T-cell (primary cell): ENCODE results near the gene DDT. TPM values are rescaled to one million over a fixed set of nuclear protein-coding genes. Genes with fewer than 3 reads are reported as not detected.
A peak's percentile ranks its signal among the peaks of the same experiment; 100 is the strongest.
"Not testable (repeated sequence)": the region's sequence is repeated elsewhere in the genome, so short reads cannot be mapped to it uniquely, and the experiment has no call there.

ENCODE experiments used
- ATAC-seq, 4 experiments: fragments of 200-7000 bp in 3 of 4; fragments of 150-1000 bp in 1 of 4; cut with Tn5 transposase; replicated peaks in 1 of 4; 1 replicate in 3 of 4; 2 replicates in 1 of 4; pipeline ENCODE4 v1.10.0; 2021; ENCODE audit warnings: moderate library complexity in 3 of 4, mild to moderate bottlenecking in 2 of 4, moderate number of reproducible peaks in 1 of 4
- CTCF ChIA-PET, 2 donors: fragments of 300-600 bp; sonication (Branson Sonifier 250); formaldehyde crosslinking; loops; one replicate each; lab custom pipeline; 2022; ENCODE audit warnings: antibody characterized with exemption in 2 of 2; lab: Charles Lee
- POLR2A ChIA-PET, 2 donors: fragments of 300-600 bp; sonication (Branson Sonifier 250); formaldehyde crosslinking; loops; one replicate each; lab custom pipeline; 2022; ENCODE audit warnings: antibody characterized with exemption in 2 of 2; lab: Charles Lee
- DNase-seq, 35 experiments: peaks; one replicate each; pipeline versions ENCODE4 v3.0.0 to v3.0.0-alpha.2; 2013 to 2023
- H3K27ac ChIP-seq: one replicate; pipeline ENCODE4 v1.5.1; 2013; ENCODE audit warnings: low read length
- H3K27me3 ChIP-seq, 2 experiments: replicated peaks in 1 of 2; 1 replicate in 1 of 2; 2 replicates in 1 of 2; pipeline versions ENCODE4 v1.6.1 to v1.7.0; 2013; ENCODE audit warnings: low read length in 1 of 2, mixed read lengths in 1 of 2; ENCODE audit not compliant: control insufficient read depth in 2 of 2, insufficient read depth in 2 of 2; ENCODE audit errors: extremely low read depth in 1 of 2
- H3K36me3 ChIP-seq, 2 donors: 1 replicate in 1 of 2; 2 replicates in 1 of 2; pipeline versions ENCODE4 v1.6.1 to v1.7.0; 2013; ENCODE audit warnings: low read length in 1 of 2; ENCODE audit not compliant: control insufficient read depth in 2 of 2, insufficient read depth in 1 of 2; ENCODE audit errors: extremely low read depth in 1 of 2
- H3K4me1 ChIP-seq, 2 experiments: 1 replicate in 1 of 2; 2 replicates in 1 of 2; pipeline versions ENCODE4 v1.6.1 to v1.7.0; 2013; ENCODE audit warnings: low read length in 2 of 2, mixed read lengths in 1 of 2; ENCODE audit not compliant: insufficient read depth in 2 of 2, control insufficient read depth in 1 of 2; ENCODE audit errors: extremely low read depth in 1 of 2
- H3K4me3 ChIP-seq, 2 donors: 1 replicate in 1 of 2; 2 replicates in 1 of 2; pipeline versions ENCODE4 v1.5.1 to v1.7.0; 2013; ENCODE audit warnings: mild to moderate bottlenecking in 2 of 2, low read length in 1 of 2, moderate library complexity in 1 of 2; ENCODE audit not compliant: control insufficient read depth in 1 of 2; ENCODE audit errors: extremely low read depth in 1 of 2
- H3K9me3 ChIP-seq: 2 replicates; pipeline ENCODE4 v1.7.0; 2013
- H3K27ac Mint-ChIP-seq, 2 donors: one replicate each; pipeline ENCODE4 v1.8.0; 2020 to 2021; ENCODE audit warnings: mild to moderate bottlenecking in 2 of 2, mixed read lengths in 2 of 2
- H3K27me3 Mint-ChIP-seq, 2 donors: one replicate each; pipeline ENCODE4 v1.8.0; 2021 to 2022; ENCODE audit warnings: mixed read lengths in 2 of 2
- H3K36me3 Mint-ChIP-seq: one replicate; pipeline ENCODE4 v1.8.0; 2021; ENCODE audit warnings: mixed read lengths
- H3K4me1 Mint-ChIP-seq, 3 donors: one replicate each; pipeline ENCODE4 v1.8.0; 2020 to 2022; ENCODE audit warnings: mixed read lengths in 3 of 3, mild to moderate bottlenecking in 1 of 3
- H3K4me3 Mint-ChIP-seq, 3 donors: one replicate each; pipeline ENCODE4 v1.8.0; 2020 to 2022; ENCODE audit warnings: mild to moderate bottlenecking in 3 of 3, mixed read lengths in 3 of 3, moderate library complexity in 3 of 3
- H3K9me3 Mint-ChIP-seq, 3 donors: one replicate each; pipeline ENCODE4 v1.8.0; 2020 to 2022; ENCODE audit warnings: mixed read lengths in 3 of 3
- WGBS: methylation state at CpG from one replicate; pipeline ENCODE4 v1.1.5; 2013; ENCODE audit warnings: missing lambda C conversion rate; ENCODE audit not compliant: insufficient coverage; 5-methylcytosine and 5-hydroxymethylcytosine counted together
- total RNA-seq, 35 experiments: library from RNA in 6 of 35; stranded (reverse) in 6 of 35; fragments of 120-200 nt in 1 of 35; gene quantifications; one replicate each; pipeline versions ENCODE4 v1.2.1 to v1.2.4 and lab custom pipeline; 2013 to 2026

Gene DDT
- total RNA-seq, 5 donors from 2014 or later (not counting 1 experiment from before 2014, with no cell fraction given), result 72.5 to 122 (median 94.3) TPM

- POLR2A ChIA-PET, H3K27ac ChIP-seq, H3K4me3 Mint-ChIP-seq, H3K9me3 Mint-ChIP-seq, H3K9me3 ChIP-seq, H3K27me3 Mint-ChIP-seq, H3K4me1 ChIP-seq, ATAC-seq, H3K27me3 ChIP-seq, H3K4me1 Mint-ChIP-seq, H3K36me3 Mint-ChIP-seq, H3K4me3 ChIP-seq, DNase-seq, H3K27ac Mint-ChIP-seq, H3K36me3 ChIP-seq, CTCF ChIA-PET: not testable (repeated sequence)
- 89% methylated on average over 8 of the region's 8 CpGs for WGBS
Measured at GRCh38 chr22:23986089-23986488, 11.8 kb upstream of the DDT start.

- POLR2A ChIA-PET, result no interaction called here
- 56% methylated on average over 2 of the region's 6 CpGs for WGBS
- H3K27me3 ChIP-seq, result peaks cover 0 to 9% of the 10 kb centered on the region in 2 experiments
Measured at GRCh38 chr22:23984430-23984829, 10.2 kb upstream of the DDT start.

GRCh38 chr22:23980567-23980966 lies 6.3 kb upstream of the DDT start:
- POLR2A ChIA-PET, ATAC-seq: not testable (repeated sequence)
- WGBS, result no CpG with 5 or more reads among the region's 7 CpGs

More at GRCh38 chr22:23984430-23984829, 10.2 kb upstream of the DDT start:
- no peaks in the 10 kb centered on the region for H3K36me3 ChIP-seq
- H3K4me1 Mint-ChIP-seq, result peaks cover 0 to 4% (median 2%) of the 10 kb centered on the region in 3 donors
- H3K27me3 Mint-ChIP-seq, result peaks cover 0 to 2% of the 10 kb centered on the region in 2 donors
- ATAC-seq (peak; percentile 64 to 97 (median 73)), DNase-seq (peak in 16 of 35 experiments; percentile 7 to 67 (median 32))
- no peaks in the 10 kb centered on the region for H3K4me1 ChIP-seq
- no peak overlapping the region for H3K27ac ChIP-seq
- no peak overlapping the region for H3K4me3 ChIP-seq
- H3K9me3 ChIP-seq, result no peaks in the 10 kb centered on the region
- H3K9me3 Mint-ChIP-seq, result no peaks in the 10 kb centered on the region
- H3K36me3 Mint-ChIP-seq, result no peaks in the 10 kb centered on the region
- no peak overlapping the region for H3K4me3 Mint-ChIP-seq
- CTCF ChIA-PET, result no interaction called here
- peak overlapping the region in 1 of 2 donors; percentile 66 for H3K27ac Mint-ChIP-seq

GRCh38 chr22:23979557-23980240 lies 5.5 kb upstream of the DDT start, which contains the start of gene GSTT2:
TSS of gene GSTT2 (plus strand) at chr22:23980134.
- DNase-seq, H3K9me3 Mint-ChIP-seq, H3K9me3 ChIP-seq, ATAC-seq, H3K4me1 ChIP-seq, H3K27me3 Mint-ChIP-seq, H3K36me3 Mint-ChIP-seq, H3K4me3 Mint-ChIP-seq, POLR2A ChIA-PET, CTCF ChIA-PET, H3K4me3 ChIP-seq, H3K27me3 ChIP-seq, H3K36me3 ChIP-seq, H3K27ac ChIP-seq, H3K27ac Mint-ChIP-seq, H3K4me1 Mint-ChIP-seq: not testable (repeated sequence)
- WGBS, result no CpG with 5 or more reads among the region's 41 CpGs

More at GRCh38 chr22:23980567-23980966, 6.3 kb upstream of the DDT start:
- H3K9me3 Mint-ChIP-seq, H3K4me1 Mint-ChIP-seq, H3K4me3 Mint-ChIP-seq, H3K4me1 ChIP-seq, H3K36me3 Mint-ChIP-seq, H3K9me3 ChIP-seq, H3K27ac ChIP-seq, H3K27me3 Mint-ChIP-seq, H3K36me3 ChIP-seq, H3K27me3 ChIP-seq, H3K4me3 ChIP-seq, H3K27ac Mint-ChIP-seq, CTCF ChIA-PET, DNase-seq: not testable (repeated sequence)

GRCh38 chr22:23977304-23977703 lies 3.1 kb upstream of the DDT start:
- H3K27ac Mint-ChIP-seq, H3K27me3 ChIP-seq, H3K27me3 Mint-ChIP-seq, H3K36me3 ChIP-seq, H3K9me3 Mint-ChIP-seq, H3K4me1 ChIP-seq, H3K9me3 ChIP-seq, H3K4me1 Mint-ChIP-seq, DNase-seq, H3K4me3 ChIP-seq, H3K36me3 Mint-ChIP-seq, POLR2A ChIA-PET, H3K27ac ChIP-seq, CTCF ChIA-PET, ATAC-seq, H3K4me3 Mint-ChIP-seq: not testable (repeated sequence)
- no CpG with 5 or more reads among the region's 12 CpGs for WGBS

- DNase-seq, POLR2A ChIA-PET, H3K27me3 ChIP-seq, H3K9me3 Mint-ChIP-seq, H3K27ac ChIP-seq, H3K4me3 Mint-ChIP-seq, H3K9me3 ChIP-seq, H3K27ac Mint-ChIP-seq, CTCF ChIA-PET, H3K4me3 ChIP-seq, H3K27me3 Mint-ChIP-seq: not testable (repeated sequence)
- no CpG with 5 or more reads among the region's 27 CpGs for WGBS
- Mint-ChIP-seq H3K36me3 (peaks cover 10% of the 10 kb centered on the region), H3K4me1 (peaks cover 10 to 22% (median 17%) of the 10 kb centered on the region in 3 donors)
- H3K4me1 ChIP-seq, result peaks cover 0 to 11% of the 10 kb centered on the region in 2 experiments
- ATAC-seq, result peak; percentile 21 to 35 (median 28)
- peaks cover 6 to 21% of the 10 kb centered on the region in 2 donors for H3K36me3 ChIP-seq
Measured at GRCh38 chr22:23974836-23975352, 653 bp upstream of the DDT start.
